H7 (cell line): ENCODE data around the gene DOCK4. TPM values are rescaled to one million over a fixed set of nuclear protein-coding genes. Genes with fewer than 3 reads are reported as not detected.

Source experiments
- total RNA-seq: library from RNA; depleted of rRNA; stranded (reverse); fragments of >200 nt; shearing (Covaris generic); gene quantifications from 2 replicates; pipeline ENCODE4 v1.2.3, GENCODE V29; 2014; rRNA removed

Gene DOCK4
- total RNA-seq, 1 experiment from 2014 or later, result 16.1 TPM

Other genes starting within 250 kb of the DOCK4 start
- gene ZNF277, start 296 bp upstream of the DOCK4 start, total RNA-seq, result 29.8 and 43.3 TPM in 2 replicates
- gene IFRD1, start 244.1 kb upstream of the DOCK4 start, total RNA-seq, result 54.1 and 65.1 TPM in 2 replicates